ENCODE data around the gene PLA2G4E.

DNA sequence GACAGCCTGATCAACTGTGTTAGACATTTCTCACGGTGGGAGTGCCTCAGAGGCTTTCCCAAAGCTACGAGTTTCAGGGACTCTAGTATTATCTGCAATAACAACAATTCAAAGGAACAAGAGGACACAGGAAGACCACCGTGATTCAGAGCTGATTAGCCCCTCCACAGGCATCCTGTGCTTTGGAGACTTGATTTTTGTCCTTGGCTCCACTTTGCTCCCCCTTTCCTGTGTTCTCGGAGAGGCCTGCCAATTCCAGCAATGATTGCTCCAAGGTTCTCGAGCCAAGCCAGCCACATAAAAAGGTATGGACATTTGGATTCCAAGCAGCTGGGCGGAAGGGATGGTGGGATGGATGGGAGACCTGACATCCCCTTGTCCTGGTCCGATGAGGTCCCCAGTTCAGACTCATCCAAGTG lies 62.8 kb downstream of the PLA2G4E start:
- TF ChIP-seq, protein P1, sequence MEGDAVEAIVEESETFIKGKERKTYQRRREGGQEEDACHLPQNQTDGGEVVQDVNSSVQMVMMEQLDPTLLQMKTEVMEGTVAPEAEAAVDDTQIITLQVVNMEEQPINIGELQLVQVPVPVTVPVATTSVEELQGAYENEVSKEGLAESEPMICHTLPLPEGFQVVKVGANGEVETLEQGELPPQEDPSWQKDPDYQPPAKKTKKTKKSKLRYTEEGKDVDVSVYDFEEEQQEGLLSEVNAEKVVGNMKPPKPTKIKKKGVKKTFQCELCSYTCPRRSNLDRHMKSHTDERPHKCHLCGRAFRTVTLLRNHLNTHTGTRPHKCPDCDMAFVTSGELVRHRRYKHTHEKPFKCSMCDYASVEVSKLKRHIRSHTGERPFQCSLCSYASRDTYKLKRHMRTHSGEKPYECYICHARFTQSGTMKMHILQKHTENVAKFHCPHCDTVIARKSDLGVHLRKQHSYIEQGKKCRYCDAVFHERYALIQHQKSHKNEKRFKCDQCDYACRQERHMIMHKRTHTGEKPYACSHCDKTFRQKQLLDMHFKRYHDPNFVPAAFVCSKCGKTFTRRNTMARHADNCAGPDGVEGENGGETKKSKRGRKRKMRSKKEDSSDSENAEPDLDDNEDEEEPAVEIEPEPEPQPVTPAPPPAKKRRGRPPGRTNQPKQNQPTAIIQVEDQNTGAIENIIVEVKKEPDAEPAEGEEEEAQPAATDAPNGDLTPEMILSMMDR (IDR thresholded peaks at IDR 0.05) = no peak
- TF ChIP-seq POLR2AphosphoS5 (IDR thresholded peaks at IDR 0.05) (peak in 1 of 3 donors; percentile 10), POLR2A (IDR thresholded peaks at IDR 0.05) (no peak)
